Measurements from ENCODE around the gene CFAP54. TPM values are rescaled to one million over a fixed set of nuclear protein-coding genes. Genes with fewer than 3 reads are reported as not detected.

Gene CFAP54
- total RNA-seq, 1 experiment from 2014 or later, result 0.56 TPM

DNA sequence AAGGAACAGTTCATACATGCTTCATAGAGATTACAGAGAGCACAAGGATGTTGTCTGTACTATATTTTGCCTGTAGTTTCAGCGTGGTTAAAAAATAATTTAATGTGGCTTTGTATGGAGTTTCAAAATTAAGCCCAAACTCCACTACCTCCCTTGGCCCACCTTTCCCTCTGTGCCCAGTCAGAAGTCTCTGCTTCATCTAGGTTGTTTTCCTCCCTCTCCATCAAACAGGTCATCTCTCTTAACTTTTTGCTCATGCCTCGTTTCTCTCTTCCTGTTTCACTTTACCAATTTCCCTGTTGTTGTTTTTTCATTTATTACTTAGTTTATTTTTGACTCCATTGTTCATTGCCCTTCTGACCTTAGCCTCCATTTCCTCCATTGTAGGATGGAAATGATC, 322.8 kb downstream of the CFAP54 start:
- peaks cover 32% of the 10 kb centered on the region for H3K4me1 Mint-ChIP-seq (ENCODE audit: insufficient read depth, unreplicated experiment)
- peak overlapping the region; percentile 50 for H3K27ac Mint-ChIP-seq (ENCODE audit: low read depth, unreplicated experiment)
- ChIA-PET CTCF (interaction anchor here (0.7 to 1.5 kb wide), 2 partner anchors 11 to 802 kb away, joined by 4 read pairs; no protein-coding TSS in a partner anchor), POLR2A (no interaction called here)
- no peak for DNase-seq (ENCODE audit: unreplicated experiment)
- H3K9me3 Mint-ChIP-seq (ENCODE audit: unreplicated experiment), result peaks cover 9% of the 10 kb centered on the region
- H3K36me3 Mint-ChIP-seq (ENCODE audit: insufficient read depth, unreplicated experiment), result peaks cover 7% of the 10 kb centered on the region
- no peaks in the 10 kb centered on the region for H3K27me3 Mint-ChIP-seq (ENCODE audit: insufficient read depth, unreplicated experiment)
- TF ChIP-seq, protein P1, sequence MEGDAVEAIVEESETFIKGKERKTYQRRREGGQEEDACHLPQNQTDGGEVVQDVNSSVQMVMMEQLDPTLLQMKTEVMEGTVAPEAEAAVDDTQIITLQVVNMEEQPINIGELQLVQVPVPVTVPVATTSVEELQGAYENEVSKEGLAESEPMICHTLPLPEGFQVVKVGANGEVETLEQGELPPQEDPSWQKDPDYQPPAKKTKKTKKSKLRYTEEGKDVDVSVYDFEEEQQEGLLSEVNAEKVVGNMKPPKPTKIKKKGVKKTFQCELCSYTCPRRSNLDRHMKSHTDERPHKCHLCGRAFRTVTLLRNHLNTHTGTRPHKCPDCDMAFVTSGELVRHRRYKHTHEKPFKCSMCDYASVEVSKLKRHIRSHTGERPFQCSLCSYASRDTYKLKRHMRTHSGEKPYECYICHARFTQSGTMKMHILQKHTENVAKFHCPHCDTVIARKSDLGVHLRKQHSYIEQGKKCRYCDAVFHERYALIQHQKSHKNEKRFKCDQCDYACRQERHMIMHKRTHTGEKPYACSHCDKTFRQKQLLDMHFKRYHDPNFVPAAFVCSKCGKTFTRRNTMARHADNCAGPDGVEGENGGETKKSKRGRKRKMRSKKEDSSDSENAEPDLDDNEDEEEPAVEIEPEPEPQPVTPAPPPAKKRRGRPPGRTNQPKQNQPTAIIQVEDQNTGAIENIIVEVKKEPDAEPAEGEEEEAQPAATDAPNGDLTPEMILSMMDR (IDR thresholded peaks at IDR 0.05; ENCODE audit: unreplicated experiment), result no peak
- no peak overlapping the region for H3K4me3 Mint-ChIP-seq (ENCODE audit: unreplicated experiment)
- intact Hi-C loops (cut with micrococcal nuclease), result no loop called here
- BruUV-seq (replicated peaks), result no TSS peak

DNA sequence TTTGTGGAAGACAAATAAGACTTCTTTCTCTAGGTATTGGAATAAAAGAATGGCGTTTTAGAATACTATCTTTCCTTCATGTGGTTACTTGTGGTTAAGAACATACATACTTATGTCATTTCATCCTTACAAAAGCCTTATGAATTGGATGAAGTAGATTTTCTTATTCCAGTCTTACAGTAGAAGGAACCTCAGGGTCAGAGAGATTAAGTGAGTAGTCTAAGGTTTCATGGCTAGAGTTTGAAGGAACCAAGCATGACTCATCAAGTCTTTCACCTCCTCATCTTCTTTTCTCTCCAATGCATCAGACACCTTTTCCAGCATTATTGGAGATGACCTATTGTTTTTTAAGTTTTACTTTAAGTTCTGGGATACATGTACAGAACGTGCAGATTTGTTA, 324.8 kb downstream of the CFAP54 start:
- DNase-seq (ENCODE audit: unreplicated experiment), result no peak
- BruUV-seq (replicated peaks), result no TSS peak
- H3K4me3 Mint-ChIP-seq (ENCODE audit: unreplicated experiment), result no peak overlapping the region
- ChIA-PET POLR2A (no interaction called here), CTCF (no interaction called here)
- peaks cover 6% of the 10 kb centered on the region for H3K9me3 Mint-ChIP-seq (ENCODE audit: unreplicated experiment)
- no peak overlapping the region for H3K27ac Mint-ChIP-seq (ENCODE audit: low read depth, unreplicated experiment)
- H3K36me3 Mint-ChIP-seq (ENCODE audit: insufficient read depth, unreplicated experiment), result peaks cover 7% of the 10 kb centered on the region
- intact Hi-C loops (cut with micrococcal nuclease), result no loop called here
- H3K4me1 Mint-ChIP-seq (ENCODE audit: insufficient read depth, unreplicated experiment), result peaks cover 29% of the 10 kb centered on the region
- TF ChIP-seq, protein P1 (IDR thresholded peaks at IDR 0.05; ENCODE audit: unreplicated experiment), result no peak
- no peaks in the 10 kb centered on the region for H3K27me3 Mint-ChIP-seq (ENCODE audit: insufficient read depth, unreplicated experiment)

DNA sequence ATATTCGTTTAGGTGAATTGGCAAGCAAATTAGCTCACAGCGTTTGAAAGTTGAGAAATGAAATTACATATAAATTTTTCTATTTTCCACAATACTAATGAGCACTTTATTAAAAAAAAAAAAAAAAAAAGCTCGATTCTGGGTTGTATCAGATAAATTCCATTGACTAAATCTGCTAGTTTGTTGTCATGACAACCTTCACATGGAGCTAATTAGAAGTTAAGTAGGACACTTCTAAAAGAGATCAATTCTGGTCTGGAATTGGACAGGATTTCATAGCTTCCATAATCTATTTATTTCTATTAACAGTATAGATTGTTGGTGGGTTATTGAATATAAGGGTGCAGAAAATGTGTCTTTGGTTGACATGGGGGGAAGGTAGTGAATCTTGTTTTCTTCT, 332.2 kb downstream of the CFAP54 start:
- Mint-ChIP-seq H3K27ac (ENCODE audit: low read depth, unreplicated experiment) (no peak overlapping the region), H3K4me1 (ENCODE audit: insufficient read depth, unreplicated experiment) (no peaks in the 10 kb centered on the region), H3K36me3 (ENCODE audit: insufficient read depth, unreplicated experiment) (no peaks in the 10 kb centered on the region), H3K4me3 (ENCODE audit: unreplicated experiment) (no peak overlapping the region), H3K27me3 (ENCODE audit: insufficient read depth, unreplicated experiment) (no peaks in the 10 kb centered on the region), H3K9me3 (ENCODE audit: unreplicated experiment) (peaks cover 10% of the 10 kb centered on the region)
- no peak for DNase-seq (ENCODE audit: unreplicated experiment)
- ChIA-PET POLR2A (interaction anchor here (1.0 to 1.2 kb wide), 2 partner anchors 15 to 21 kb away, joined by 3 read pairs; no protein-coding TSS in a partner anchor), CTCF (no interaction called here)
- BruUV-seq (replicated peaks), result no TSS peak
- intact Hi-C loops (cut with micrococcal nuclease), result no loop called here
- TF ChIP-seq, protein P1 (IDR thresholded peaks at IDR 0.05; ENCODE audit: unreplicated experiment), result no peak

DNA sequence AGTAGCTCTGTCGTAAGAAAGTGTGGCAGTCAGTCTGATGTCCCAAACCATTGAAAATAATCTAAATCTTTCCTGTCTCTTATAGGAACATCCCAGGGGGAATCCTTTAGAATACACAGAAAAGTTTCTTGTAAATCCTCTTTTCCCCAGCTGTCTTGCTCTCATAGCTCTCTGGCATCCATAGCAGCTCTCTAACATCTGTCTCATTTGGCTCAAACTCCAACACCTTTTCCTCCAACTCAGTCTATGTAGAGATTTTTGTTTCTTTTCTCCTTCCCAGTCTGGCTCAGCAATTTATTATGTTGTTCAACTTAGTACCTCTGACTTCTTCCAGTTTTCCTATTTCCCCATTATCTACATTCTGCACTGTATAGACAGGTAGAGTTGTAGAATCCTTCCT, 333.3 kb downstream of the CFAP54 start:
- Mint-ChIP-seq H3K4me3 (ENCODE audit: unreplicated experiment) (no peak overlapping the region), H3K27ac (ENCODE audit: low read depth, unreplicated experiment) (no peak overlapping the region), H3K9me3 (ENCODE audit: unreplicated experiment) (peaks cover 10% of the 10 kb centered on the region), H3K36me3 (ENCODE audit: insufficient read depth, unreplicated experiment) (no peaks in the 10 kb centered on the region), H3K4me1 (ENCODE audit: insufficient read depth, unreplicated experiment) (no peaks in the 10 kb centered on the region), H3K27me3 (ENCODE audit: insufficient read depth, unreplicated experiment) (no peaks in the 10 kb centered on the region)
- no TSS peak for BruUV-seq (replicated peaks)
- CTCF ChIA-PET, result interaction anchor here (0.6 kb wide), 2 partner anchors 102 to 245 kb away, joined by 3 to 4 read pairs; no protein-coding TSS in a partner anchor
- POLR2A ChIA-PET, result no interaction called here
- TF ChIP-seq, protein P1 (IDR thresholded peaks at IDR 0.05; ENCODE audit: unreplicated experiment), result no peak
- DNase-seq (ENCODE audit: unreplicated experiment), result no peak
- intact Hi-C loops (cut with micrococcal nuclease), result no loop called here
